22Rv1 (cell line): ENCODE measurements around the gene EME1.
"Not testable (repeated sequence)": the region's sequence is repeated elsewhere in the genome, so short reads cannot be mapped to it uniquely, and the experiment has no call there.

ENCODE experiments used
- H3K27ac ChIP-seq: fragments of 450-650 bp; 2 replicates; pipeline ENCODE4 v1.5.1; 2017
- ZFX ChIP-seq: fragments of 450-650 bp; IDR thresholded peaks from 2 replicates; pipeline ENCODE4 v1.6.1; 2017; ENCODE audit warnings: antibody characterized with exemption, borderline replicate concordance
- TF ChIP-seq, protein P1 (sequence below): fragments of 450-650 bp; IDR thresholded peaks from 2 replicates; pipeline ENCODE4 v1.5.1; 2017; ENCODE audit warnings: mild to moderate bottlenecking

The EME1 gene

DNA sequence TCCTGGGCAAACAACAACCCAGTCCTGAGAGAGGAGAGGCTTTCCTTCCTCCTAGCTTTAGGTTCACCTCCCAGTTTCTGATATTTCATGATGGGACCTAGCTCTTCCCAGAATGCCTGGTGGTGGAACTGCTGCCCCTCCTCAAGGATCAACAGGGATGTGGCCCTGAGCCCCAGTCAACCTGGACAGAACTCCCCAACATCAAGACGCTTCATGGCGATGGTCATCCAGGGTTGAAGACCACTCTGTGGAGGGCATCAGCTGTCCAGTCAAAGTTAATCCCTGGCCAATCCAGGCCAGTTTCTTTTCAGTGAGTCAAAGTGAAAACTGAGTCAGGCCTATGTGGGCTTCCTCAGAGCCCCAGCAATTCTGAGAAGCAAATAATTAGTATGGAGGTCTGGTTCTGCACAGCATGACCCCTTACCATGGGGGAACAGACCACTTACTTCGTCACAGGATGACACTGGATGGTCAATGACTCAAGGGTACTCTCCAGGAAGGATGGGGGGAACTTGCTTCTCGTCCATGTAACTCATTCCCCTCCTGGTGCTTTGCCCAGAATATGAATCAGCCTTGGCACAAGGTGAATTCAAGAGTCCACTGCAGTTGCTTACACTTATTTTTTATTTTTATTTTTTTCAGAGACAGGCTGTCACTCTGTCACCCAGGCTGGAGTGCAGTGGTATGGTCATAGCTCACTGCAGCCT lies 41.8 kb upstream of the EME1 start:
- TF ChIP-seq ZFX: no peak
- TF ChIP-seq, protein P1, sequence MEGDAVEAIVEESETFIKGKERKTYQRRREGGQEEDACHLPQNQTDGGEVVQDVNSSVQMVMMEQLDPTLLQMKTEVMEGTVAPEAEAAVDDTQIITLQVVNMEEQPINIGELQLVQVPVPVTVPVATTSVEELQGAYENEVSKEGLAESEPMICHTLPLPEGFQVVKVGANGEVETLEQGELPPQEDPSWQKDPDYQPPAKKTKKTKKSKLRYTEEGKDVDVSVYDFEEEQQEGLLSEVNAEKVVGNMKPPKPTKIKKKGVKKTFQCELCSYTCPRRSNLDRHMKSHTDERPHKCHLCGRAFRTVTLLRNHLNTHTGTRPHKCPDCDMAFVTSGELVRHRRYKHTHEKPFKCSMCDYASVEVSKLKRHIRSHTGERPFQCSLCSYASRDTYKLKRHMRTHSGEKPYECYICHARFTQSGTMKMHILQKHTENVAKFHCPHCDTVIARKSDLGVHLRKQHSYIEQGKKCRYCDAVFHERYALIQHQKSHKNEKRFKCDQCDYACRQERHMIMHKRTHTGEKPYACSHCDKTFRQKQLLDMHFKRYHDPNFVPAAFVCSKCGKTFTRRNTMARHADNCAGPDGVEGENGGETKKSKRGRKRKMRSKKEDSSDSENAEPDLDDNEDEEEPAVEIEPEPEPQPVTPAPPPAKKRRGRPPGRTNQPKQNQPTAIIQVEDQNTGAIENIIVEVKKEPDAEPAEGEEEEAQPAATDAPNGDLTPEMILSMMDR: no peak
- no peak overlapping the region for H3K27ac ChIP-seq

DNA sequence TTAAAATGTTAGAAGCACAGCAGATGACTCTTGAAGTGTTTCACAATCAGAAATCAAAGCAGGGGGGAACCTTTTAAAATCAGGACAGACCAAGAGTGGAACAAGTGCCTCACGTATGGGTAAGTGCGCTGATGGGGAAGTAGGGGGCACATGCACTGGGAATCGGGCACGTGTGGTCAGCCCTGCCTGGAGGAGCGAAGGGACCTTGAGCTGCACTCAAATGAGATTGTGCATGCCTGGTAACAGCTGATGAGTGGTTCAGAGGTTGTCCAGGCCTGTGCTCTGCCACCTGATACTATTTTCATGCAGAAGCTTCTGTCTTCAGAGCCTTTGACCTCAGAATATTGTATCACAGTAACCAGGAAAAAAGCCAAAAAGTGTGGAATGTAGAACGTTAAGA lies 40.8 kb upstream of the EME1 start:
- no peak for TF ChIP-seq ZFX
- TF ChIP-seq, protein P1: no peak
- no peak overlapping the region for H3K27ac ChIP-seq

DNA sequence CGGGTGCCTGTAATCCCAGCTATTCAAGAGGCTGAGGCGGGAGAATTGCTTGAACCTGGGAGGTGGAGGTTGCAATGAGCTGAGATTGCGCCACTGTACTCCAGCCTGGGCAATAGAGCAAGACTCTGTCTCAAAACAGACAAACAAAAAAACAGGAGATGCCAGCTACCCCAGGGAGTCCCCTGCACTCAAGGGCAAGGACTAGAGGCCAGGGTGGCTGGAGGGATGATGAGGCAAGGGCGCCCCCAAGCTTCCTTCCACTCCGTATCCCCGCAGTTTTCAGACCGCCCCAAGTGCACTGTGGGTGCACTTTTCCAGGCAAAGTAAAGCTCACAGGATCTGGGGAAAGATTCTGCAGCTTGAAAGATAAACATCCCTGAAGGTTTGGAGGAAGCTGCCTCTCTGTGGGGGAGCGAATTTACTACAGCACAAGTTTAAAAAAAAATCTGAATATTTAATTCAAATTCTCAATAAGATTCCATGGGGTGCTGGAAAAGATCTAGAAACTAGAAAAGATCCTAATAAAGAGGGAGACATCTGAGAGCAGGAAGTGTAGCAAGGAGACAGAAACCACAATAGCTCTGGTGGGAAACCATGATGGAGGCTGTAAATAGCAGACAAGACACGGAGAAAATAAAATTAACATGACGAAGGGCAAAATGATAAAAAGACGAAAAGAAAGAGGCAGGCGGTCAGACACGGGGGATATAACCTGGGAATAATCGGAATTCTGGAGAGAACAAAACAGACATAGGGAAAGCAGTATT lies 39.6 kb upstream of the EME1 start:
- not testable (repeated sequence) for H3K27ac ChIP-seq

DNA sequence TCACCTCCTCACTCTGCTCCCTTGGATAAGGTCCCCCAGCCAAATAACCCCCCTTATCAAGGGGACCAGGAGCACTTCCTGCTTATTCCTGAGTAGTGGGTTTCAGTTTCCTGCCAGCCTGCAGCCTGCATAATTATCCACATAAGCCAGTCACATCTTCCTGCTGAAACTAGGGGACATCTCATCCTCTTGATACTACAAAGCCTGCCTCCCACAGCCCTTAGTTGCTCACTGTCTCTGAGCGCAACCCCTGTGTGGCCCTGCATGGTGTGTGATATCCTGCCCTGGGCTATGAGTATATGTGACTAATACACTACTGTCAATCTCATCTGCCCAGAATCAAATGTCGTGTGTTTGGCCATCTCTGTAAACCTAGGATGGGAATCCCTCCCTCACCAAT lies 35.1 kb upstream of the EME1 start:
- no peak for TF ChIP-seq ZFX
- TF ChIP-seq, protein P1: no peak
- no peak overlapping the region for H3K27ac ChIP-seq

DNA sequence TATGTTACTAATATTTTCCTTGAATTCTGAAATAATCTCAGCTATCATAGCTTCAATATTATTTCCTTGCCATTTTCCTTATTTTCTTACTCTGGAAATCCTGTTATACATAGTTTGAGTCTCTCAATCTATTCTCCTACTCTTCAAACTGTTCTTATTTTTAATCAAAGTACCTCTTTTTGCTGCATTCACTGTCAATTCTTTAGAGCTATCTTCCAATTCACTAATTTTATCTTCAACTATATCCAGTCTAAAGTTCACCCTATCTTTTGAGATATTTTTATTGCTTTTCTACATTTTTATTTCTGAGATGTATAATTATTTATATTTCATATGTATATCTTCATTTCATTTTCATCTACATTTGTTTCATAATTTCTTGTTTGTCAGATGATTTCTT lies 34.4 kb upstream of the EME1 start:
- H3K27ac ChIP-seq: no peak overlapping the region
- no peak for TF ChIP-seq ZFX
- TF ChIP-seq, protein P1: no peak

DNA sequence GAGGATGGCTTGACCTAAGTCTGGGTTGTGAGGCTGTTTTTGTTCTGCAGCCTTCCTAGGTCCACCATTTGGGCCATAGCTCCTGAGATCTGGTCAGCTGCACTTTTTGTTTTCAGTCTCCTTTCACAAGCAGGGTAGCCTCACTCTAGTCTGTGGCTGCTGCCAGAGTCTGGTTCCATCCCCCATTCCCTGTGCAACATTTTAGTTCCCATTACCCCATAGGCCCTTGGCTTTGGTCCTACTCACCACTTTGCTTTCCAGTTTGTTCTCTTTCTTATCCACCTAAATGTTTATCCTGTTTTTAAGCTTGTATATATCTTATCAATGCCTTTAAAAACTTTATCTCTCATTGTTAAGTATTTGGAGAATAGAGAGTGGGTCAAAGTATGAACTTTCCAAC lies 33.6 kb upstream of the EME1 start:
- no peak overlapping the region for H3K27ac ChIP-seq
- TF ChIP-seq, protein P1: no peak
- no peak for TF ChIP-seq ZFX

DNA sequence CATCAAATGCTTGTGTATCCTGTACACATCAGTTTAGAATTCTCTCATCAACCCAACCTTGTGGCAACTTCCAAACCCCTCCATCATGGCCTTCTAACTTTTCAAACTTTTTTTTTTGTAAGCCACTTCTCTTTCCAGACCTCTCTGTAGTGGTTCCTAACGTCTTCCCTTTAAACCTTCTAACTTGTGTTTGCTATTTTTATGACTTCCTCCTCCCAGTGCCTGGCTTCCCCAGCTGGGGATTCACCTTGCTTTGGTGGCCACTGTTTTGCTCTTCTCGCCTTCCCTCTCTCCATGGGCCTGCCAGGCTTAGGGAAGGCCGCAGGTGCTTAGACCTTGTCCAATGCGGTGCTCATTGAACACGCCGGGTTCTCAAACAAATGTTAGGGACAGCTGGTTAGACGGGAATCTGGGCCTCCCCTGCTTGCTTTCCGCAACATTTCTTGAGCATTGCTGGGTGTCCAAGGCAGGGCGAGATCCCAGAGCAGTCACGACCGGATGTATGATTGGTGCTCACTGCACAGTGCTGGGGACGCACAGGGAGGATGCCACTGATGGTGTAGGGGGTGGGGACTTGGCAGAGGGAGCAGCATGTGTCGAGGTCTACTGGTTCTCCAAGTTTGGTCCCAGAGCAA lies 28.2 kb upstream of the EME1 start:
- no peak overlapping the region for H3K27ac ChIP-seq
- TF ChIP-seq ZFX: no peak
- TF ChIP-seq, protein P1: no peak
